Heart left ventricle (tissue), 13 donors: ENCODE data around the gene PSG7.
"Not testable (repeated sequence)": the region's sequence is repeated elsewhere in the genome, so short reads cannot be mapped to it uniquely, and the experiment has no call there.

ENCODE experiments used
- CTCF ChIP-seq, 12 donors: fragments of 200-600 bp; sonication (generic) in 4 of 12; IDR thresholded peaks; one replicate each; pipeline versions ENCODE4 v1.5.0 to v1.8.0; 2018 to 2022; ENCODE audit warnings: antibody characterized with exemption in 12 of 12, mild to moderate bottlenecking in 5 of 12
- POLR2A ChIP-seq, 2 donors: fragments of 450-650 bp; IDR thresholded peaks; one replicate each; pipeline ENCODE4 v1.6.1; 2017; ENCODE audit warnings: antibody characterized with exemption in 2 of 2, mild to moderate bottlenecking in 2 of 2, moderate library complexity in 2 of 2
- donor health status: ischemic (EF 13 %, LVEDD 7.1; RV severe dilation, severe dysfunction).
- donor health status: DM: no; HTN: yes; CAD: no.
- donor health status: DM: no; HTN: no; CAD: no.
- donor health status: ischemic (EF 25% LVEDD 6.9; RV normal size, moderate dysfunction).
- donor health status: ischemic (EF 25% LVEDD 5.7; RV mildly dilated, moderate dysfunction).
- donor health status: ischemic (EF 35%, LVEDD 5.7; RV mildly dilated, moderate dysfunction).
- donor health status: nonischemic (EF 11% LVEDD 7.7; RV severe dilation, severe dysfunction).
- donor health status: DM: yes; HTN: yes; CAD: no.
- donor health status: PGD.
- donor health status: ischemic (EF 29% LVEDD 5.4; RV normal size, mild dysfunction).
- donor health status: nonischemic (EF 23%, LVEDD 6.1; RV moderate dilation, normal function).

GRCh38 chr19:42982111-42982510 is 45.1 kb upstream of the PSG7 start:
- TF ChIP-seq CTCF, POLR2A (IDR thresholded peaks at IDR 0.05): not testable (repeated sequence)
